DMS114 treated with DMSO at 0.1 percent for 48 hours (cell line): ENCODE measurements around the gene FNDC3B.

Experiments
- DNase-seq: peaks from one replicate; lab custom pipeline; 2025; ENCODE audit not compliant: unreplicated experiment; lab: John Stamatoyannopoulos, UW

The FNDC3B gene

DNA sequence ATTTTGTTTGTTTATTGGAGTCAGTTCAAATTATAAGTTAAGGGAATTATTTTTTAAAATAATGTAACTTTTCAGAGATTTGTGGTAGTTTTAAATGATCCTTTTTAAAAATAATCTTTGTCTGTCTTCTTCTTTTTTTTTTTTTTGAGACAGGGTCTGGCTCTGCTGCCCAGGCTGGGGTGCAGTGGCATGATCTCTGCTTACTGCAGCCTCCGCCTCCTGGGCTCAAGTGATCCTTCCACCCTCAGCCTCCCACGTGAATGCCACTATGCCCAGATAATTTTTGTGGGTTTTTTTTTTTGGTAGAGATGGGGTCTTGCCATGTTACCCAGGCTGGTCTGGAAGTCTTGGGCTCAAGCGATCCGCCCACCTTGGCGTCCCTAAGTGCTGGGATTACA lies 12.6 kb downstream of the FNDC3B start:
- DNase-seq, result no peak

DNA sequence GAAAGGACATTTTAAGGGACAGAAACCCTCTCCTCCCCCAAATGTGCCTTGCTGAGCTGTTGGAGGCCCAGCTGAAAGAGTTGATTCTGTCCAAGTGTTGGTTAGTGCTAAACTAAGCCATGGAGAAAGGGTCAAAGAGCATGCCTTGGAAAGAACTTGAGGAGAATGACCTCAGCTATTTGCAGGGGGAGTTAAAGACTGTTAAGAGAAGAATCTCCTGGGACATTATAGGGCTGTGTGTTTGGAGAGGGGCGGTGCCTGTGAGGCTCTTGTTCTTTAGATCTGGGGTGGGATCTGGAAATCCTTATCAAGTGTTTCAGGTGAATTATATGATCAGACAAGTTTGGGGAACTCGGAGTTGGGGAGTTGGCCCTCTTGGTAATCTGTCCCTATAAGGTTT lies 13.0 kb downstream of the FNDC3B start:
- no peak for DNase-seq

DNA sequence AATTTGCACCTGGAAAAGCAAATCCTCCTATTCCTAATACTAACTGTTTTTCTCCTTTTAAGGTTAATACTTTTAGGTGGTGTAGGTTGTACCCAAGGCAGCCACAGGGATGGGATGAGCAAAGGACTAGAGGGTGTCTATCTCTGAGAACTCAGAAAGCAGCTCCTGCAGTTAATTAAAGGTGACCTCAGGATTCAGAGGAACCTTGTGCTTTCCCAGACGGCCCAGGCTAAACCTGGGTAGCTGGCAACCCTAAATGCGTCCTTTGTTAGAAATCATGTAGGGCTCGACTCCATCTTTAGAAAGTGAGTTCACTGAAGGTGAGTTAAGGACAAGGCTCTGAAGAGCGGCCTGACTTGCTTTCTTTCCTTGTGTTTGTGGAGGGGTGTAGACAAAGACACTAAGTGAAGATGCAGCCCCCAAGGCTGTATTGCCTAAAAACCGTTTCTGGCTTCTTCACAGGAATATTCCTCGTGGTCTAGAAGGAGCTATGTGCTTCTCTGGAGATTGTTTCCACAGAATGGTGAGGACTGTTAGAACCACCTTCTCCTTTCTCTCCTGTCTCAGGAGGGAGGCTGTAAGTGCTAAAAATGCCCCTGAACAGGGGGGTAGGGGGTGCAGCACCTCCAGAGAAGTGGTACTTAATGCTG lies 14.9 kb downstream of the FNDC3B start:
- DNase-seq, result no peak

DNA sequence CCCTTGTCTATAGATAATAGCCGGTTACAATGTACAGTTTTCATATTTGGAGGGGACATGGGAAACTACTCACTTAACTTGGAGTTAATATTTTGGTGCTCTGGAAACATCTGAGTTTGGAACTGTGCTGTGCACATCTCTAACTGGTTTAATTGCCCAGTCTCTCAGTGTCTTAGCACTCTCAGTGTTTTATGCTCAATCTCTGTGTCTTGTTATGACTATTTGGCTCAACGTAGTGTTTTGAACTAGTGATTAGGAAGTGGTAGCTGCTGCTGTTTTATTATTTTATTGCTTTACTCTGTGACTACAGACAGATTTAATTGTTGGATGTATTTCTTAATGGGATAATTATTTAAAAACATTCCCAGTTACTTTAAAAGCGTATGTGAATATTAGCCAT lies 17.0 kb downstream of the FNDC3B start:
- no peak for DNase-seq

DNA sequence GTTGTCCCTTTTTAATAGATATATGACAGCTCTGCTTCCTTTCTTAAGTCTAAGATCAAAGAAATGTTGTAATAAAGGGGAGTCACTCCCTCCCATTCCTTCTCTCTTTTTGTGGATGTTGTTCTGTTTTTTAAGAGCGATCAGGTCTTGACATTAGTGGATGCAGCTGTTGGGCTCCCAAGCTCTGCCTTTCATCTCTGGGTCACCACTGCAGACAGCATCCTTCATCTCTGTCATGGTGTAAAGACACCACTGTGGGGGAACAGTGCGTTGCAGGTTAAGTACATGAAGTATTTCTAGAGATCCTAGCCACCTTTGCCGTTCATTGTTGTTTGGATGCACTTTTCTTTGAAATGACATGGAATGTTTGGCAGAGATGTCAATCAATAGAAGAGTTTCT lies 17.7 kb downstream of the FNDC3B start:
- no peak for DNase-seq

DNA sequence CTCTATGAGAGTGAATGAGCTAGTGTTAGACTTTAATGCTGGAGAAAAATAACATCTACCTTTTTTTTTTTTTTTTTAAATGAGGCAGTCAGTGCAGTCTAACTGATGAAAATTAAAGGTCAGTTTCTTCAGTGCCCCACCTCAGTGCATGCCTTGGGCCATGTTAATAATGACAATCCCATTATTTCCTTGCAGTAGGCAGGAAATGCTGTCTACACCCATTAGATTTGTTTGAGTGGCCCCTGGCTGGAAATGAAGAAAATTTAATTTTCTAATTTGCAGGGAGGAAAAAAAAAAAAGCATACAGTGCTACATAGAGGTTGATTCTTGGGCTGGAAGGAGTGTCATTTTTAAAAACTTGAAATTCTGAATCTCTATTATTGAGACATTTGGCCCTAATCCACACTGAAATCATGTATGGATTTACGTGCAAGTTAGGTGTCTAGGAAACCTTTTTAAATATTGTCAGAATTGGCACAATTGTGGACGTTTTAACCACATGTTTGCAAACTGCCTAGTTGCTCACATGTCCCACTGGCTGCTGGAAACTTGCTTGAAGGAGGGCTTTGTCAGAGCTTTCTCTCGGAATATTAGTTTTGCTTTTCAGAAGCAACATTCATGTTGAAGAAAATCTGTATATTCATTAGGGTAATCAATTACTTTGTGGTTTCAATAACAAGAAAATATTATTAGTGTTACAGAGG lies 18.4 kb downstream of the FNDC3B start:
- no peak for DNase-seq

DNA sequence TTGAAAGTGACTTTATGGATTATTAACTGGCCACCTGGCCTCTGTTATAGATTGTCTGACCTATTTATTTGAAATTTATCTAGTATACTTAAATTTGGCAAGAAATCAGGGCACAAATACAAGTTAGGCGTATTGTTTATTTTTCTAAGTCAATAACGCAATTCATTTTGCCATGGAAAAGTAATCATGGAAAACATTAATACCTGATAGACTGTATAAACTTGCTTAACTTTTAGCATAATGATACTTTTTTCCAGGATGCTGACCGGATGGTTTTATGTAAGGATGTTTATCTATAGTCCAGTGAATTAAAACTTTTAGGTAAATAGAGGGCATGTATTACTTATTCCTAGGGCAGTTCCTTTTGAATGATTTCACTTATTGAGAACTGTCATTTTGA lies 20.2 kb downstream of the FNDC3B start:
- DNase-seq, result no peak

DNA sequence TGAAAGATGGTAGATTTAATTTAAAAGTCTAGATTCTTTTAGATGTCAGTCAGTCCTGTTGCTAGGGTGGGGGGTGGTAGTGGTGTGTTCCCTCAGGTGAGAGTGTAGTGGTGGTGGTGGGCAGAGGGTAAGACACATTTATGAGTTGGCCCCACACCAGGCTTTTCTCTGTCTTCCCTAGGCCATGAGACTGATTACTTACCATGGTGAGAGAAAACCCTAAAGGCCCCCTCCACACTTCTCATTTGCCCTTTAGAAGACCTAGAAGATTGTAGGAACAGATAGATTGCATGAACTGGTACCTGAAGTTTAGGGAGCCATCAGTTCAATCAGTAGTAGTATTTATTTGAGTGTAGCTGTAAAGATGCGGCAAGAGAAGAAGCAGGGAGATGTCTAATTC lies 20.9 kb downstream of the FNDC3B start:
- no peak for DNase-seq

DNA sequence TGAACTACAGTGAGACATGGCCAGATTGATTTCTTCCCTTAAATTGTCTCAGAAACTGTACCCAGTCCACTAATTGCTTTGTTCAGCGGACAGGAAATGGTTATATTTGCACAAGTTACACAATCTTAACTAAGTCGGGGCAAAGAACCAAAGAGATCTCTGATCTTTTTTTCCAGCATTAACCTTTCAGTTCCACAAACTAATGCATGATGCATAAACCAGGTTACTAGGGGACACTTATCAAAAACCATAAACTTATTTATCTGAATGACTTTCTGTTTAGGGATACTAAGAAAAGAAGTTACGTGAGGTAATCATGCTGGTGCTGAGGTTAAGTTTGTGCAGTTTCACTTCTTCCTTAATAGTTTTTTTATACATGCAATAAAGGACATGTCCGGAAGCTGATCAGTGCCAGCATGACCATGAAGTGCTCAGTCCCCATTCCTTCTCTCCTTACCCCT lies 22.4 kb downstream of the FNDC3B start:
- DNase-seq, result no peak

DNA sequence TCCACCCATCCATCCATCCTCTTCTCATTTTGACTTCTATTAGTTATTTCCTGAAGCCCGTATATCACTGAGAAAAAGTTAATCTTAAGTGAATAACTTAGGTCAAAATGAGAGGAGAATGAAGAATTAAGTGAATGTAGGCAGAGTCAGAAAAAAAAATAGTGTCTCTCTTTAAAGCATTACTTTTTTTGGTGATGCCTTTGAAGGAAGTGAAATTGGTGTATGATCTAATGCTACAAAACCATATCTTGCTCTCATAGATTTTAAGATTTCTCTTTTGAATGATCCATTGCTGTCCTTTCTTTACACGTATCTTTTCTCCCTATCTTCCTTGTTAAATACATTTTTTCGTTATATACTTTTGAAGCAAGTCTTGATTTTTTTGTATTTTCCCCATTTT lies 23.4 kb downstream of the FNDC3B start:
- DNase-seq, result no peak

DNA sequence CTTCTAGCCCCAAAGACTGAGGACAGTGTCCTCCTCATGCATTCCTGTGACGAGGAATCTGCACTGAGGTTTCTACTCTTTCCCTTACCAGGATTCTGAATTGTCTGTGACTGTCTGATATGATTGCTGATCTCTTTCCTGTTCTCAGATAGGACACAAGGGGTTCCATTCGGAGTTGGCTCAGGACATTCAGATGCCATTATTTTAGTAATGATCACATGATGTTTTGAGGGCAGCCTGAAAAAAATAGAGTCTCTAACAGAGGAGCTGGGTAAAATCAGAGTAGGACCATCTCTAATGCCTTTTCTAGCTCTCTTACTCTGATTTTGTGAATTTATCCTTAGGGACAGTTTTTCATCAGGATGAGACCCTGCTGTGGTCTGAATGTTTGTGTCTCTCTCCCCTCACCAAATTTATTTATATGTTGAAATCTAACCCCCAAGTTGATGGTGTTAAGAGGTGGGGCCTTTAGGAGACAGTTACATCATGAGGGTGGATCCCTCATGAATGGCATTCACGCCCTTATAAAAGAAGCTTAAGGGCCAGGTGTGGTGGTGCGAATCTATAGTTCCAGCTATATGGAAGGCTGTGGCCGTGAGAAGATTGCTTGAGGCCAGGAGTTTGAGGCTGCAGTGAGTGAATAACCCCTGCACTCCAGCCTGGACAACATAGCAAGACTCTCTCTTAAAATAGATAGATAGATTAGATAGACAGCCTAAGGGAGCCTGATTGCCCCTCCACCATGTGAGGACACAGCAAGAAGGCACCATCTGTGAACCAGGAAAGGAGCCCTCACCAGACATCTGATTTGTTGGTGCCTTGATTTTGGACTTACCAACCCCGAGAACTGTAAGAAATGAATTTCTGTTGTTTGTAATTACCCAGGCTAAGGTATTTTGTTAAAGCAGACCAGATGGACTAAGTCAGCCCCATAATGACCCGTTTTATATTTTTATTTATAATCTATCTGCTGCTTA lies 24.4 kb downstream of the FNDC3B start:
- no peak for DNase-seq

DNA sequence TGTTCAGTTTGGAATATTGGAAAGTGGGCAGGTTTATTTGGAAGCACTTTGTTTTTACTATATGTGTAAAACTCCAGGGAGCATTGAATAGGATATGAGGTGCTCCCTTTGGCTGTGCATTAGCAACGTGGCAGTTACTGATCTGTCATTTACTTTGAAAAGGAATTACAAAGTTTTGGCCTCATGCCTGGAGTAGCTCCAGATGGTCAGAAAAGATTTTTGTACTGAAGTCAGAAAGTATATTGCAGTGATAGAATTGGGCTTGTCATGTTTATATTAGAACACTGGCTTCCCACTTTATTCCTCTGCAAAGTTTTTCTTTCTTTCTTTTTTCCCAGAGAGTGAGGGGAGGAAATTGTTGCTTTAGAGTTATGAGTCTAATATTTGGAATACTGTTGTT lies 26.1 kb downstream of the FNDC3B start:
- no peak for DNase-seq

DNA sequence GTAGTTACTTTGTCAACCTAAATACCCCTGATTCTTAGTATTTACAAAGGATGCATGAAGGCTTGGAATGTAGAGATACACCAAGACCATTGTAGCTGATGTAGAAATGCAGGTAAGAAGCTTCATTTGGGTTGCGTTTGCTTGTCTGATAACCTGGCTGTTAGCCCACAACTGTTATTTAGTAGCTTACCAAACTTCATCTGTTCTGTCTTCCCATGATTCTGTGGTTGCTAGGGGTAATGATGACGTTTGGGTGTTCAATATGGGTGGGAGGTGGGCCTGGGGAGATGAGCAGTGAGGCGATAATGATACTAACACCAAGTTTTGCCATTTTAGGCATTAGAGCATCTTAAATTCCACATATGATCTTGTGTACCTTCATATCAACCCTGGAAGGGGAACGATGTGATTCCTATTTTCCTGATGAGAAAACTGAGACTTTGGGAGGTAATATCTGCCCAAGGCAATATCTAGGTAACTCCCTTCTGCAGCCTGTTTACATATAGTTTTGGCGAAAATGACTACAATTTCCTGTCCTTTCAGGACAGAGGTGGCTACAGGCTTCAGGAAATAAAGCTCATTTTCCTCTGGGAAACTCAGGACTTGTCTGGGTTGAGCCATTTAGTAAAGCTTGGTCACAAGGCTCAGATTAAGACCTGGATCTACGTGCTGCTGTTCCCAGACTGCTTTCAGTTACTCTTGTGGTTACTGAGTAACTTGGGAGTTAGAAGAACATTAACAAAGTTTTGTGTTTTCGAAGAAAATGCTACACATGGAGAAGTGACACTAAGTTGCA lies 26.8 kb downstream of the FNDC3B start:
- no peak for DNase-seq

DNA sequence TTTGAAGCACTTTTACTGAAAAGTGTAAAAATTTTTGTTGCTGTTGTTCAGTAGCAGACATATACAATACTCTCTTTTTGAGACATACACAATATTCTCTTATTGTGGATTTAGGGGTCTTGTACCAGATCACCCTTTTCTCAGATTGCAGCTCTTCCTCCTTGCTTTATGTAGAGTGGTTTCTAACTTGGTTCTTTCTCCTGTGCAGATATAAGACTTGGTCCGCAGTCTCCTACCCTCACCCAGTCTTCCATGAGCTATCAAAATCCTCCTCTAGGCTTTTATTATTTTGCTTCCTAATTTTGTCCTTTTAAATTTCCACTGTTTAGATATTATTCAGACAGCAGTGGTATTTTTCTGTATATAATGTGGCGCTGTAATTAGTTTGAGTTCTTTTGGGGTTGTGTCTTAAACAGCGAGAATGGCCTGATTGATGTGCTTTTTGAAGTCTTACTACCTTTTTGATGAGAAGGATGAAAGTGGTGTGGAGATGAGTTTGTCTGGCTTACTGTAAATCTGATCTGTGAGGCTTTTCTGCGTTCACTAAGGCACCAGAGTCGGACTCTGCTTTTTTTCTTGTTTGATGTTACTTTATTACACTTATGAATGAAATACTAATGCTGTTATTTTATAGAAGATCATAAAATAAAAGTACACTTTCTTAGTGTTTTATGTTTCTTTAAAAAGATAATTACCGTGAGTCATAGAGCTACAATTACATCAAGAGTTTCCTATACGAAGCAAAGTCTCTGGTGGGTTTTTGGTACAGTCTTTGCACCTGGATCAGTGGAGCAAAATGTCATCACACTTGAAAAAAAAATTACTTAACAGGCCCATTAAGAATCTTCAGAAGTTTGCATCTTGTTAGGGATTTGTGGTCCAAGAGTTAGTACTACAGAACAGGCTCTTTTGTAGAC lies 27.8 kb downstream of the FNDC3B start:
- no peak for DNase-seq

DNA sequence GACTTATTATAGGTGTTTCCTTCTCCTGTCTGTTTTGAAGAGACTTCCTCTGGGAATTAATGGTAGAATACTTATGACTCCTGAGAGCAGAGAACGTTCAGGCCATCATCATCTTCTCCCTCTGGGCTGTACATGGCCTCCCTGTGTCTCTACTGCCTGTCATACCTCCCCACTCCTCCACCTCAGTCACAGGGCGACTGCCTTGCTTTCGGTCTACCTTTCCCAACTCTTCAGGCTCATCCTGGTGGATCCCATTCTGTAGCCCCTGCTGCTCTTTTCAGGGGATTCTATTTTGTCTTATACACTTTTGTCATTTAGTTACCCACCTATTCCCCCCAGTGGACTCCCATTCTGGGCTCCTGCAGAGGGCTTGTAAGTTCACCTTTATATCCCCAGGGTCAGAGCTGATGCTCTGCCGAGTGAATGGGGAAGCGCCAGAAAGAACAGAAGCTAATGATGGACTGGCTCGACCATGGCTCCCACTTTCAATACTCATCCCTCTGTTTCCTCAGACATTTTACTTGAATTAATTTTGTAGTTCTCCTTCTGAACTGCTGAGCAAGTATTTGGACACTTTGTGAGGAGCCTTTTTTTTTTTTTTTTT lies 28.6 kb downstream of the FNDC3B start:
- no peak for DNase-seq

DNA sequence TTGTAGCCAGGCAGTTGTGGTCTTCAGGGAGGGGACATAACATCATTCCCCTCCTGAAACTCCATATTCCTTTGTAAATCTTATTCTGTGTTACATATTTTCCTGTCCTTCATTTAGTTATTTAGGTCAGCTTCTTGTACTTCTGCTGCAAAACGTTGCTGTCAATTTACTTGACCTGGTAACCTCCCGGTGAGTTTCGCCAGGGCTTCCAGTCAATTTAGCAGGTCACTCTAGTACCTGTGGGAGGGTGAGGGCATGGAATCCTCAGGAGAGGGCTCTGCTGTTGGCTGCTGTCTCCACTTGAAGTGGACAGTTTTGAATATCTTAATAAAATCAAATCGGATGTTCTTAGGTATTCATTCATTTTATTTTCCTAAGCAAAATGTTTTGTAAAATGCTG lies 29.6 kb downstream of the FNDC3B start:
- DNase-seq, result no peak

DNA sequence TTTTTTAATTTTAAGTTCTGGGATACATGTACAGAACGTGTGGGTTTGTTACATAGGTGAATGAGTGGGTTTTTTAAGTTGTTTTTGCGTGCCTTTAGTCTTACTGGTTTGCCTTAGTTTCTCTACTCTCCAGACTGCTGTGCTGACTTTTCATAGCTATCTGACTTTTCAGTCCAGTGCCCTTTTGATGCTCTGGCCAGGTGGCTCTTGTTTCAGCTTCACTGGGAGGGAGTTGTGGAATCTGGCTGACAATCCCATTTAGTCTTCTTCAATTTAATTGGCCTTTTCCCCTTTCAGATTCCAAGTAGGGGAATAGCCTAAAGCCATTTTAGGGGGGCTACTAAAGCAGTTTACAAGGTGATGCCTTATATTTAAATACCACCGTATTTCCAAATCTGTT lies 30.1 kb downstream of the FNDC3B start:
- no peak for DNase-seq

DNA sequence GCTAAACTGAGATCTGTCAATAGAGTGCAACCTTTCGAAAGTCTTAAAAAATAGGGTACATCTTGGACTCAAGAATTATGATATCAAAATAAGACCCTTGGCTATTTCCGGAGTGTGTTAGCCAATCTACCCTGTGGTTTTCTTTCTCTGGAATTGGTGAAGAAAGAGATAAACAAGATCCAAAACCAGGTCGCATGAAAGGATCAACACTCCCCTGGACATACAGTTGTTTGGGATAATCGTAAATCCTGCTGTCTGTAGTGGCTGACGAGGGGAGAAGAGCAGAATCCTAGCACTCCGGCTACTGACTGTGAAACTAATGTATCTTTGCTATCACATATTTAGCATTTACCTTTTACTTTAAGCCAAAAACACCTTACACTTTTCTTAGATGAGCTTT lies 30.9 kb downstream of the FNDC3B start:
- no peak for DNase-seq

DNA sequence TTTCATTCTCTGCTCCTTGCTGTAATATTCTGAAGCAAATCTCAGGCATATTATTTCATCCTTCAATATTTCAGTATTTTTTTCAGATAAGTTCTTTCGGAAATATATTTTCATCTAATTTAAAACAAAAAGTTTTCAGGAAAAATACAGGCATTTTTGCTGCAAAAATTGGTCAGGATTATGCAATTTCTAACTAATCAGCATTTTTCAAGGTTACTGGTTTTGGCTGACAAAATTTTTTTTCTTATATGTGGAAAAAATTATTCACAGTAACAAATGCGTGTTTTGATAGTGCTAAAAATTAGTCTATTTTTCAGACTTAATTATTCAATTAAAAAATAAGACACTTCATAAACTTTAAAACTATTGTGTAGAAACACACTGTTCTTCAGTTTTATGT lies 31.4 kb downstream of the FNDC3B start:
- no peak for DNase-seq
